Stomach (tissue), 9 donors: ENCODE results near the gene SLC23A1. TPM values are rescaled to one million over a fixed set of nuclear protein-coding genes. Genes with fewer than 3 reads are reported as not detected.
A peak's percentile ranks its signal among the peaks of the same experiment; 100 is the strongest.

Experiments
- DNase-seq, 2 donors: peaks; one replicate each; pipeline versions ENCODE4 v3.0.0 to v3.0.0-alpha.2; 2013 to 2019
- H3K27ac ChIP-seq, 5 donors: fragments of 200-600 bp in 4 of 5; sonication (generic) in 4 of 5; one replicate each; pipeline ENCODE4 v1.5.1; 2013 to 2019; ENCODE audit warnings: mild to moderate bottlenecking in 1 of 5, moderate library complexity in 1 of 5
- H3K27me3 ChIP-seq, 3 donors: fragments of 200-600 bp; sonication (generic); one replicate each; pipeline ENCODE4 v1.5.1; 2017 to 2019; ENCODE audit warnings: mixed run types in 1 of 3
- H3K36me3 ChIP-seq, 4 donors: fragments of 200-600 bp; sonication (generic); 1 replicate in 3 of 4; 2 replicates in 1 of 4; pipeline ENCODE4 v1.5.1; 2016 to 2019
- H3K4me1 ChIP-seq, 4 donors: fragments of 200-600 bp; sonication (generic); one replicate each; pipeline ENCODE4 v1.5.1; 2016 to 2019
- H3K4me3 ChIP-seq, 4 donors: fragments of 200-600 bp; sonication (generic) in 3 of 4; one replicate each; pipeline ENCODE4 v1.5.1; 2016 to 2019; ENCODE audit warnings: mild to moderate bottlenecking in 1 of 4
- H3K9me3 ChIP-seq, 4 donors: fragments of 200-600 bp; sonication (generic); one replicate each; pipeline ENCODE4 v1.5.1; 2016 to 2019
- CTCF ChIP-seq, 7 experiments: fragments of 450-650 bp in 4 of 7; fragments of 200-600 bp in 3 of 7; sonication (generic) in 3 of 7; IDR thresholded peaks; one replicate each; pipeline ENCODE4 v1.5.1; 2016 to 2019; ENCODE audit warnings: antibody characterized with exemption in 7 of 7, control low read depth in 2 of 7, mild to moderate bottlenecking in 1 of 7
- EP300 ChIP-seq: sonication (generic); formaldehyde crosslinking; IDR thresholded peaks from one replicate; pipeline ENCODE4 v1.6.1; 2017; ENCODE audit warnings: antibody characterized with exemption
- POLR2A ChIP-seq, 4 donors: fragments of 450-650 bp; IDR thresholded peaks; one replicate each; pipeline ENCODE4 v1.6.1; 2016; ENCODE audit warnings: antibody characterized with exemption in 4 of 4, control low read depth in 2 of 4, mild to moderate bottlenecking in 1 of 4, moderate library complexity in 1 of 4
- POLR2AphosphoS5 ChIP-seq, 3 donors: sonication (generic); formaldehyde crosslinking; IDR thresholded peaks; one replicate each; pipeline ENCODE4 v1.6.1; 2016; ENCODE audit warnings: antibody characterized with exemption in 3 of 3
- WGBS, 5 donors: extraction: QIAGEN DNeasy Blood & Tissue Kit in 3 of 5; methylation state at CpG; one replicate each; pipeline versions ENCODE4 v1.1.5 to v1.1.7; 2013 to 2018; 5-methylcytosine and 5-hydroxymethylcytosine counted together
- intact Hi-C: fragments of 100-400 bp; cut with DNase I; formaldehyde crosslinking; loops from one replicate; pipeline ENCODE4 v1.15.1; 2023; ENCODE audit warnings: low total_unique reads
- polyA plus RNA-seq, 3 donors: library from polyadenylated mRNA; stranded (reverse); fragments of 200-250 nt; gene quantifications; one replicate each; pipeline ENCODE4 v1.2.3, GENCODE V29; 2013
- total RNA-seq, 5 donors: library from RNA; depleted of rRNA; stranded (reverse); fragments of >200 nt; gene quantifications; one replicate each; pipeline versions ENCODE4 v1.1.0 to v1.2.3, GENCODE V29; 2014 to 2016
- donor health status: healthy with polysubstance abuse.
- donor health status: Bipolar disorder and iron deficiency.
- donor health status: healthy.

The SLC23A1 gene
- total and polyA plus RNA-seq, 8 donors, result 0.37 TPM; not detected in 7

DNA sequence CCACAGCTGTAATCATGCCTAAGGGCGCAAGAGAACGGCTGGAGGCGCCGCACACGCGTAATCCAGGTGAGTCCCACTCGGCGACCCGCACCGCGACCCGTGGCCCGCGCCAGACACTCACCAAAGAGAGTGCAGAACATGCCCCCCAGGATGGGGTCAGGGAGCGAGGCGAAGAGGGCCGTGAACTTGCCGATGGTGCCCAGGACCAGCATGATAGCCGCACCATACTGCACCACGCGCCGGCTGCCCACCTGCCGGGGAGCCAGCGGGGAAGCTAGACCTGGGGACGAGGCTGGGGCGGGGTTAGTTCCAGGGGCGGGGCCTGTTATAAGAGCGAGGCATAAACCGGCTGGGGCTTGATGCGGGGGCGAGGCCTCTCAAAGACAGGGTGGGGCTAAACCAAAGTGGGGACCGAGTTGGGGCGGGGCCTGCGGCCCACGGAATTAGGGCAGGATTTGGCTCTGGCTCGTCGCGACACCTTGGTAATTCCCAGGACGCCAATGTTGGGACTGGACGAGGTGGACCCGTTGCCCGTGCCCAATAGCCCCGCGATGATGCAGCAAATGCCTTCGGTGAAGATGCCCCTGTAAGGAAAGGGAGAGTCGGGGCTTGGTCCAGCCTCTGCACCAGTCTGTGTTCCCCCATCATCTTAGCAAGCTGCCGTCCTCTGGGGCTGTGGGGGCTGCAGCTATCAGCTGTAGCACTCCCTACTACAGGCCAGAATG is 4.8 kb downstream of the SLC23A1 start:
- H3K4me3 ChIP-seq, result no peak overlapping the region
- H3K27me3 ChIP-seq, result no peaks in the 10 kb centered on the region
- H3K27ac ChIP-seq, result peak overlapping the region in 1 of 5 donors; percentile 19
- no peaks in the 10 kb centered on the region for H3K9me3 ChIP-seq
- 56 to 69% (median 66%) methylated on average over 44 to 47 of the region's 47 CpGs for WGBS, 5 donors
- DNase-seq, result no peak
- TF ChIP-seq POLR2A (IDR thresholded peaks at IDR 0.05) (no peak), POLR2AphosphoS5 (IDR thresholded peaks at IDR 0.05) (no peak), EP300 (no peak), CTCF (IDR thresholded peaks at IDR 0.05) (no peak)
- H3K4me1 ChIP-seq, result peaks cover 4 to 35% (median 18%) of the 10 kb centered on the region in 4 donors
- H3K36me3 ChIP-seq, result peaks cover 0 to 22% (median 9%) of the 10 kb centered on the region in 4 donors
- intact Hi-C loops, result no loop called here

- no peak overlapping the region for H3K4me3 ChIP-seq
- peaks cover 0 to 31% (median 16%) of the 10 kb centered on the region in 4 donors for H3K4me1 ChIP-seq
- DNase-seq, result no peak
- TF ChIP-seq EP300, result no peak
- TF ChIP-seq CTCF (IDR thresholded peaks at IDR 0.05), result no peak
- TF ChIP-seq POLR2A (IDR thresholded peaks at IDR 0.05), result no peak
- no peak for TF ChIP-seq POLR2AphosphoS5 (IDR thresholded peaks at IDR 0.05)
- 69 to 93% (median 77%) methylated on average over 3 of the region's 3 CpGs for WGBS, 5 donors
- peaks cover 0 to 32% (median 17%) of the 10 kb centered on the region in 4 donors for H3K36me3 ChIP-seq
- H3K9me3 ChIP-seq, result no peaks in the 10 kb centered on the region
- H3K27ac ChIP-seq, result no peak overlapping the region
- H3K27me3 ChIP-seq, result no peaks in the 10 kb centered on the region
- intact Hi-C loops, result no loop called here
These were observed 5.9 kb downstream of the SLC23A1 start for GRCh38 chr5:139377226-139377625.

DNA sequence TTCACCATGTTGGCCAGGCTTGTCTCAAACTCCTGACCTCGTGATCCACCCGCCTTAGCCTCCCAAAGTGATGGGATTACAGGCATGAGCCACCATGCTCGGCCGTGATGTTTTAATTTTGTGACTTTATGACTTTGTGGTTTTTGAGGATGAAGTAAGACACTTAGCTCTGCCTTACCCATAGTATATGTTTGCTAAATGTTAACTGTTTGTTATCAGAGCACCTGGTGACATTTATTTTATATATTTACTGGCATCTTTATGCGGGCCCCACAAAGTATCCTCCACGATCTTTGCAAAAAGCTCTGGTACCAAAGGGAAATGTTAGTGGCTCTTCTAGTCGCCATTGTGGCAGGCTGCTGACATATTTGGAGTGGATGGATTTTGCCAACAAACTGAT is 6.7 kb downstream of the SLC23A1 start:
- TF ChIP-seq CTCF (IDR thresholded peaks at IDR 0.05), result no peak
- no peak for TF ChIP-seq POLR2A (IDR thresholded peaks at IDR 0.05)
- no peak for TF ChIP-seq POLR2AphosphoS5 (IDR thresholded peaks at IDR 0.05)
- no peak for TF ChIP-seq EP300
- intact Hi-C loops, result no loop called here
- Histone ChIP-seq H3K4me1 (peaks cover 0 to 31% (median 16%) of the 10 kb centered on the region in 4 donors), H3K9me3 (no peaks in the 10 kb centered on the region), H3K27ac (no peak overlapping the region), H3K36me3 (peaks cover 0 to 41% (median 26%) of the 10 kb centered on the region in 4 donors), H3K27me3 (no peaks in the 10 kb centered on the region), H3K4me3 (no peak overlapping the region)
- no peak for DNase-seq
- 88 to 96% (median 93%) methylated on average over 7 of the region's 7 CpGs for WGBS, 5 donors

DNA sequence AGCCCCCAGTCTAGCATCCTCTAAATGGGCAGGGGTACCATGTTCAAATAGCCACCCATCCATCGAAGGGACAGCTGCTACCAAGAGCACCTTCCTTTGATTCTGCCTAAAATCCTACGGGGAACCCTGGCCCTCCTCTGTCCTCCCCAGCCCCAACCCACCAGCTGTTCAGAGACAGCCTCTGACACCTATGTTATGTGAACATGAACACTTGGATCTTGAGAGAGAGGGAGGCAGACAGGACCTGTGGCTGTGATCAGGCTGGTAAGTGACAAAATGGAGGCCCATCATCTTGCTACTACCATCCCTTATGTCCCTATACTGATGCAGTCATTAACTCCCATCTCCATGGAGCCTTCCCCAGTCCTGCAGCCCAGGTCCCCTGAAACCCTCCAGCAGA is 8.2 kb downstream of the SLC23A1 start:
- no peak for TF ChIP-seq EP300
- no peak for TF ChIP-seq POLR2AphosphoS5 (IDR thresholded peaks at IDR 0.05)
- no peak for TF ChIP-seq POLR2A (IDR thresholded peaks at IDR 0.05)
- TF ChIP-seq CTCF (IDR thresholded peaks at IDR 0.05), result no peak
- Histone ChIP-seq H3K9me3 (no peaks in the 10 kb centered on the region), H3K4me1 (peaks cover 0 to 31% (median 16%) of the 10 kb centered on the region in 4 donors), H3K36me3 (peaks cover 3 to 54% (median 40%) of the 10 kb centered on the region in 4 donors), H3K27me3 (no peaks in the 10 kb centered on the region), H3K27ac (peak overlapping the region in 1 of 5 donors; percentile 17), H3K4me3 (no peak overlapping the region)
- 90 to 100% (median 95%) methylated on average over 2 of the region's 2 CpGs for WGBS, 5 donors
- intact Hi-C loops, result no loop called here
- DNase-seq, result peak in 1 of 2 donors; percentile 13
